Adipose tissue (tissue), 3 donors: Measurements from ENCODE around the gene PIPOX. TPM values are rescaled to one million over a fixed set of nuclear protein-coding genes. Genes with fewer than 3 reads are reported as not detected.

Experiments used
- H3K27ac ChIP-seq: one replicate; pipeline ENCODE4 v1.5.1; 2013; ENCODE audit warnings: low read depth, low read length
- WGBS, 3 donors: extraction: QIAGEN DNeasy Blood & Tissue Kit; methylation state at CpG; one replicate each; pipeline ENCODE4 v1.1.7; 2013; 5-methylcytosine and 5-hydroxymethylcytosine counted together
- polyA plus RNA-seq, 3 donors: library from polyadenylated mRNA; stranded (reverse); fragments of 200-250 nt; gene quantifications; one replicate each; pipeline ENCODE4 v1.2.3, GENCODE V29; 2013
- donor health status: healthy with polysubstance abuse.
- donor health status: Bipolar disorder and iron deficiency.
- donor health status: healthy.

The PIPOX gene
- polyA plus RNA-seq, 3 donors: 0.25 to 0.67 (median 0.33) TPM

DNA sequence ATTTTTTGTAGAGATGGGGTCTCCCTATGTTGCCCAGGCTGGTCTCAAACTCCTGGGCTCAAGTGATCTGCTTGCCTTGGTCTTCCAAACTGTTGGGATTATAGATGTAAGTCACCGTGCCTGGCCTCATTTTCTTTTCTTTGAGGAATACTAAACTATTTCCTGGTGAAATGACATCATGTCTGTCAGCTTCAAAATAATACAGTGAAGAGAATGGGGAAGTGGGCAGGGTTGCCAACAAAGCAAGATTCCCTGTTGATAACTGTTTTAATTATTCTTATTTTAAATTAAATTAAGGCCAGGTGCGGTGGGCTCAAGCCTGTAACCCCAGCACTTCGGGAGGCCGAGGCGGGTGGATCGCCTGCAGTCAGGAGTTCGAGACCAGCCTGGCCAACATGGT is 21.1 kb downstream of the PIPOX start:
- 77 to 89% (median 79%) methylated on average over 7 of the region's 7 CpGs for WGBS, 3 donors
- H3K27ac ChIP-seq: no peak overlapping the region

DNA sequence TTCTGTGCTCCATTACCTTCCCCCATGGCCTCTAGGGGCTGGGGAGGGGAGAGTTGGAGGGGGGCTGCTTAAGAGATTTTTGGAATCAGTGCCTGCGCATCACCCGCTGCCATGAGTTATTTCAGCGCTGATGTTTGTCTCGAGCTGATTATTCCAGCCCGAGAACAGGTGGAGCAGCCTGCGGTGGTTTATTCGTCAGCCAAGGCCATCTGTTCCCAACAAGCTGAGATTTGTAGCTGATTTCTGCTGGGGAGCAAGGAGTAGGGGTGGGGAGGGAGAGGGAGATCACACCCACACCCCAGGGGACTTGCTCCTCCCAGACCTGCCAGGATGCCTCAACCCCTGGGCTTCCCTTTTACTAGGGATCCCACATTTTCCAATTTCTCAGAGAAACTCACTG is 23.1 kb downstream of the PIPOX start:
- 56 to 86% (median 81%) methylated on average over 7 of the region's 7 CpGs for WGBS, 3 donors
- no peak overlapping the region for H3K27ac ChIP-seq

GRCh38 chr17:29066606-29067005 is 23.7 kb downstream of the PIPOX start:
- 80 to 85% (median 83%) methylated on average over 7 of the region's 7 CpGs for WGBS, 3 donors
- H3K27ac ChIP-seq: no peak overlapping the region

DNA sequence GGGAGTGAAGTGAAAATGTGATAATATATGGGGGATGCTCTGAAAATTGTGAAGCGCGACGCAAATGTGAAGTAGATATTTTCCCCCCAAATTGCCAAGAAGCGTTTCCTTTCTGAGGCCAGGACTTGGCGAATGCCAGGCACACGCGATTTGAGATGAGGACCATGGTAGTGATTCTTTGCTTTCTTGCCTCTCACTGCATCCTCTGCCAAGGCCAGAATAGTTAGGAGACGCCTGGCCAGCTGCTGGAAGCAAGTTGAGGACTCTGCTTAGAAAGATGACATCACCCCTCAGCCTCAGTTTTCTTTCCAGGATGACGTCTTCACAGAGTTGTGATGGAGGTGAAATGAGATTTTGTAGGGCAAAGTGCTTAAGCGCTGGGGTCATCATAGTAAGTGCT is 25.9 kb downstream of the PIPOX start:
- 64 to 82% (median 73%) methylated on average over 10 of the region's 10 CpGs for WGBS, 3 donors

DNA sequence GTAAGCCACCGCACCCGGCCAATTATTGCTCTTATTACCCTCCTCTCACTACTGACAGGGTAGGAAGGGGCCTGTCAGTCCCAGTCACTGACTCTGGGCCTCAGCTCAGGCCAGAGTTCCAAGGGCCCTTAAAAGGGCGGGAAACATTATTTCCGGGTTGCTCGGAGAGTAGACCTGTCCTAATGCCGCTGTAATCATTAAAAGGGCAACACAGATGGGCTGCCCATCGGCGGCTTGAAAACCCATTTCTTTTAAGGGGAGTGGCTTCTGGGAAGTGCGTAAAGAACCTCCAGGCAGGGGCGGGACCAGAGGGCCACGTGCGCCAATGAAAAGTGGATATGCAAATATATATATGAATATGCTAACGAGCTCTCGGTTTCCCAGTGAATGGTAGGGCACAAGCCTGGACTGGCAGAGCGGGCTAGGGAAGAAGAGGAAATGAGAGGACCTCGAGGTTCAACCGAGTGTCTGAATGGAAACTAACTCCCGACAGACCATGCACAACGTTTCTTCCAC is 26.6 kb downstream of the PIPOX start:
- WGBS, 3 donors: 42 to 55% (median 47%) methylated on average over 19 of the region's 19 CpGs
- no peak overlapping the region for H3K27ac ChIP-seq

More for the DNA sequence above, 25.9 kb downstream of the PIPOX start:
- H3K27ac ChIP-seq: no peak overlapping the region

- no peak overlapping the region for H3K27ac ChIP-seq
- WGBS, 3 donors: 68 to 85% (median 70%) methylated on average over 10 of the region's 10 CpGs
These were observed 27.4 kb downstream of the PIPOX start for GRCh38 chr17:29070308-29070707.

GRCh38 chr17:29070781-29071180 is 27.8 kb downstream of the PIPOX start:
- 77 to 84% (median 80%) methylated on average over 9 of the region's 9 CpGs for WGBS, 3 donors
- no peak overlapping the region for H3K27ac ChIP-seq

- WGBS, 3 donors: 82 to 96% (median 92%) methylated on average over 1 of the region's 1 CpG
- no peak overlapping the region for H3K27ac ChIP-seq
These were observed 28.4 kb downstream of the PIPOX start for GRCh38 chr17:29071303-29071702.

DNA sequence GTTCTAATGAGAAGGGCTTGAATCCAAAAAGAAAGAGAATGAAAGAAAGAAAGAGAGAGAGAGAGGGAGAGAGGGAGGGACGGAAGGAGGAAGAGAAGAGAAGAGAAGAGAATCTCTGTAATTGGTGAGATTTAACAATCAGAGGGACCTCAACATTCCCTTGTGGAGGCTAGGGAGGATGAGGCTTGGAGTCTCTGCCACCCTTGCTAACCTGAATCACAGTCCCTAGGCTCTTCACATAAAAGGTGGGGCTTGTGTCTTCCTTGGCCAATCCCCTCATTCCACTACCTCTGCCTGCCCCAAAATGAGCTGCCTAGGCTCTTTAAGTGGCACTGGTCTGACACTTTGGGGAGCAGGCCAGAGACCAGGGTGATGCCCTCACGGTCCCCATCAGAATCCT is 30.1 kb downstream of the PIPOX start:
- no peak overlapping the region for H3K27ac ChIP-seq
- 75 to 85% (median 79%) methylated on average over 2 of the region's 2 CpGs for WGBS, 3 donors

DNA sequence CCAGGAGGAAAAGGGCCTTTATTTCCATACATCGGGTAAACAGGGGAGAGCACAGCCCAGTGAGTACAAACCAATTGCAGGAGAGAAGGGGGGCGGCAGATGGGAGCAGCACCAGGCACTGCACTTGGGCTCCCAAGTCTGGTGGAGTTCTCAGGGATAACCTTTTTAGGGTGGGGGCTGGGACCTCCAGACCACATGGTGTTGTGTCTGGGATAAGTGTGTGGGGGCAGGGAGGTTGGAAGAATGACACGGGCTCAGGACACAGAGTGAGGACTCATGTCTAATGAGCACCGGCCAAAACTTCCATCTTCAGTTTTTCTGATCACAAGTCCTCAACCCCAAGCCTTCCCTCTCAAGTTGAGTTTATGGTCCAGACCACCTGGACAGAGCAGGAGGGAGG is 30.6 kb downstream of the PIPOX start:
- H3K27ac ChIP-seq: no peak overlapping the region

GRCh38 chr17:29074488-29074887 is 31.5 kb downstream of the PIPOX start:
- WGBS, 3 donors: 80 to 87% (median 81%) methylated on average over 12 of the region's 12 CpGs
- no peak overlapping the region for H3K27ac ChIP-seq

More for the DNA sequence above, 30.6 kb downstream of the PIPOX start:
- WGBS, 3 donors: 70 to 80% (median 76%) methylated on average over 4 of the region's 4 CpGs

- H3K27ac ChIP-seq: no peak overlapping the region
- WGBS, 3 donors: 76 to 90% (median 88%) methylated on average over 6 of the region's 6 CpGs
These were observed 33.1 kb downstream of the PIPOX start for GRCh38 chr17:29076087-29076486.

DNA sequence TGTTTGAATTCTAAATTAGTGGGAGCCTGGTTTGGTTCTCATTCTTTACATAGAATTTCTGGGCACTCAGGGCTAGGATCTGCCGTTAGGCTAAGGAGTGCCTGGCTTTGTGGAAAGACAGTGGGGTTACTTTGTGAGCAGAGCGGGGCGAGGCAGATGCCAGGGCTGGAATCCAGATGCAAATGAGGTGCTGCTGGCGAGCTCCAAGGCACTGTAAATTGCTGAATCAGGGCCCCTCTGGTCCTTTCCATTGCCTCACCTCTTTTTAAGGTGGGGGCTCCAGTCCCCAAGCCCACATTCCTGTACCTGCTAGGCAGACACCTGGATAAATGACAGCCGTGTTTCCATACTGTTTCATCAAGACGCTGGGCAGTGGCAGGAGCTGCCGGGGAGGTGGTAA is 33.8 kb downstream of the PIPOX start:
- WGBS, 3 donors: 85 to 95% (median 93%) methylated on average over 7 of the region's 7 CpGs
- no peak overlapping the region for H3K27ac ChIP-seq

DNA sequence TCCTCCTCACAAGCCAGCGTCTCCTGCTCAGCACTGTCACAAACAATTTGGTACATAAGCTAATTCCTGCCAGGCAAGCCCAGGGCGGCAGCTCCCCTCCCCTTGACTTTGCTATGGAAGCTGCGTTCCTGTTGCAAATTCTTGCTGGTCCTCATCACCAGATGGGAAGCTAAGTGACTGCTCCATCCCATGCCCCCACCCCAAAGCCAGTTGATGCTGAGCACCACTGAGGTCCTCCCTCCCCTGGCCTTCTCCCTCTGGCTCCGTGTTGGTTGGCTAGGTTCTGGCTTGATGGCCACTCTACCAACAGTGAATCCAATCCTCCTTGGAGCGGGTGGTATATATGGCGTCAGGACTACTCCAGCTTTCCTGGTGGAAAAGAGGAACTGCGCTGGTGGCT is 34.4 kb downstream of the PIPOX start:
- WGBS, 3 donors: 94 to 96% (median 95%) methylated on average over 7 of the region's 7 CpGs
- H3K27ac ChIP-seq: no peak overlapping the region

- no peak overlapping the region for H3K27ac ChIP-seq
- WGBS, 3 donors: 82 to 85% (median 85%) methylated on average over 9 of the region's 9 CpGs
These were observed 35.5 kb downstream of the PIPOX start for GRCh38 chr17:29078183-29079045.

GRCh38 chr17:29079433-29079832 is 36.5 kb downstream of the PIPOX start:
- H3K27ac ChIP-seq: no peak overlapping the region
- WGBS, 3 donors: 93 to 96% (median 94%) methylated on average over 16 of the region's 16 CpGs

- 95 to 96% (median 95%) methylated on average over 33 of the region's 33 CpGs for WGBS, 3 donors
- H3K27ac ChIP-seq: no peak overlapping the region
These were observed 36.9 kb downstream of the PIPOX start for GRCh38 chr17:29079887-29080286.

- H3K27ac ChIP-seq: no peak overlapping the region
- whole genome bisulfite sequencing, 3 donors: 94 to 97% (median 96%) methylated on average over 25 to 33 of the region's 33 CpGs
These were observed 37.4 kb downstream of the PIPOX start for GRCh38 chr17:29080323-29080722.

GRCh38 chr17:29080965-29081364 is 38.0 kb downstream of the PIPOX start:
- WGBS, 3 donors: 82 to 87% (median 86%) methylated on average over 14 of the region's 14 CpGs
- no peak overlapping the region for H3K27ac ChIP-seq
